Measurements from ENCODE around the gene TGFA.

TGFA gene

GRCh38 chr2:70510313-70510712, 43.3 kb downstream of the TGFA start:
- H3K4me3 ChIP-seq (ENCODE audit: low read depth, low read length) = no peak overlapping the region
- no peak overlapping the region for H3K27ac ChIP-seq (ENCODE audit: low read depth, low read length)
- no peaks in the 10 kb centered on the region for H3K27me3 ChIP-seq (ENCODE audit: control insufficient read depth, insufficient read depth, low read length)
- H3K9ac ChIP-seq (ENCODE audit: low read depth, low read length) = no peak overlapping the region
- H3K9me3 ChIP-seq (ENCODE audit: control insufficient read depth, insufficient read depth, low read length) = no peaks in the 10 kb centered on the region
- no peaks in the 10 kb centered on the region for H3K36me3 ChIP-seq (ENCODE audit: control insufficient read depth, insufficient read depth, low read length)
- H3K4me1 ChIP-seq (ENCODE audit: control insufficient read depth, insufficient read depth, low read length) = peaks cover 20% of the 10 kb centered on the region

DNA sequence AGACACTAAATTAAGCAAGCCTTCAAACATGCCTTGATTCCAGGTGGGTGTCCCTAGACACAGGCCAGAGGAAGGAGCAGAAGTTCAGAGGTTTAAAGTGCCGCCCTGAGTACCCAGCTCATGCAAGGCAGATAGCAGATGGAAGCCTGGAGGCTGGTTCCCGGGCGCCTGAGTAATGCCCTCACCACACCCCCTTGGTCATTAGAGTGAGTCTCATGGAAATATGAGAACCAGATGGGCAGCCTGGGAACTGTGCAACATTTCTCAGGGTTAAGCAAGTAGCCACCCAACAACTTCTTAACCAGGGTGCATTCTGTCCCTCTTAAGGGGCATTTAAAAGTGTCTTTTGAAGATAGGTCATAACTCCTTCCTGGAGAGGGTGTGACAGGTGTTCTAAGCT, 44.1 kb downstream of the TGFA start:
- H3K9ac ChIP-seq (ENCODE audit: low read depth, low read length) = no peak overlapping the region
- no peak overlapping the region for H3K4me3 ChIP-seq (ENCODE audit: low read depth, low read length)
- H3K27me3 ChIP-seq (ENCODE audit: control insufficient read depth, insufficient read depth, low read length) = no peaks in the 10 kb centered on the region
- H3K36me3 ChIP-seq (ENCODE audit: control insufficient read depth, insufficient read depth, low read length) = no peaks in the 10 kb centered on the region
- peaks cover 22% of the 10 kb centered on the region for H3K4me1 ChIP-seq (ENCODE audit: control insufficient read depth, insufficient read depth, low read length)
- no peak overlapping the region for H3K27ac ChIP-seq (ENCODE audit: low read depth, low read length)
- no peaks in the 10 kb centered on the region for H3K9me3 ChIP-seq (ENCODE audit: control insufficient read depth, insufficient read depth, low read length)

DNA sequence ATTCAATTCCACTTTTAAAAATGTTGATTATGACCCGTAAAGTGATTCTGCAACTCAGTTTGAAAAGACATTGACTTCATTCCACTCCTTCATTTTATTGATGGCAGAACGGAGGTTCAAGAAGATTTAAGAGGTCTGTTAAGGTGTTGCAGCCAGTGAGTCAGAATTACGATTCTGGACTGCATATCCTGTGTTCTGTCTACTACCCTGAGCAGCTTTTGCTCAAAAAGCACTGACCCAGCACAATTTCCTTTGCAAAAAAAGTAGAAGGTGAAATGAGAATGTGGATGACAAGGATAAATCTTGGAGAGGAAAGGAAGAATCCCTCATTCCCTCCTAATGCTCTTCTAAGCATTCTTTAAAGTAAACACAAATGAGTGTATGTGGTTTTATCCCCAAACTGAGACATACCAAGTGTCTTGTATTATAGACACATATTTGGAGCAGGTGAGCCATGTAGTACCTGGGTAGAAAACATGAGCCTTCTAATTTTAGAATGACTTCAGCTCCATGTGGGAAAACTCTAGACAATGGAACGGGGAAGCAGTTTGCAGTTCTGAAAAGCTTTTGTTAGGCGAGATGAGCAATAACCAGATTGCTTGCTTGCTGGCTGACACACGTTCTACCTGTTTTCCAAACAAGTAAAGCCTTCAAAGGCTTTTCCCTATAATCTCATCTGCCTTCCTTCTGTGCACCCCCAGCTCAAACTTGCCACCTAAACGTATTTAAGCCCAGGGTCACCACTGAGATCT, 44.7 kb downstream of the TGFA start:
- Histone ChIP-seq H3K4me3 (ENCODE audit: low read depth, low read length) (no peak overlapping the region), H3K9me3 (ENCODE audit: control insufficient read depth, insufficient read depth, low read length) (no peaks in the 10 kb centered on the region), H3K9ac (ENCODE audit: low read depth, low read length) (no peak overlapping the region), H3K27ac (ENCODE audit: low read depth, low read length) (no peak overlapping the region), H3K36me3 (ENCODE audit: control insufficient read depth, insufficient read depth, low read length) (no peaks in the 10 kb centered on the region), H3K4me1 (ENCODE audit: control insufficient read depth, insufficient read depth, low read length) (peaks cover 22% of the 10 kb centered on the region), H3K27me3 (ENCODE audit: control insufficient read depth, insufficient read depth, low read length) (no peaks in the 10 kb centered on the region)

DNA sequence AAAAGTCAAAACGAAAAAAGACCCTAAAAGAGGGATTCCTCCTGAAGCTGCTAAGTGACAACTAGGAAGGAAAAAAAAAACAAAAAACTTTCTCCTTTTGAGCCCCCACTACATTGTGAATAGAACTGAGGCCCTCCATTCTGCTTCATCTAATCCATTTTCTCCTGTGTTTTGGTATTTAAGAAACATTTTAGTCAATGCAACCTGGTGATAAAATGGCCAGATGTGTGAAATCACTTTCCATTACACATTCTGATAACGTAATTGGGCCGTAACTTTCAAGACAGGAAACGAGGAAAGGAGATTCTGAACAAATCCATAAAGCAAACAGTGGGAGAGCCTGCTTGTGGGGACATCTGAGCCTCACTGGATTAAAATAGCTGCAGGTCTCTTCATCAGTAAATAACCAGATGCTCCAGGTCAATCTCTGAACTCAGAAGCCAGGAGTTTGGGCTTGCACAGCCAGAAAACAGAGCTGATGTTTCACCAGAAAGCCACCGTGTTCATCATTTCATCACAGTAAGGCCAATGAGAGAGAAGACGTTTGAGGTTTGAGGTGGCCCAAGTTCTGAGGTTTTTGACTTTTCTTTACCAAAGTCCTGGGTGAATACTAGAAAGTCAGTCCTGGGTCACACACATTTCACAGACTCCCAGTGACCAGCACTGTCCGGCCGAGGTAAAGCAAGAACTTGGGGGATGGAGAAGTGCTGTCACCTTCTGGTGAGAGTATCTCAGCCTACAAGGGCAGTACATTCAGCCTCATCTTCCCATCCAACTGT, 47.8 kb downstream of the TGFA start:
- H3K9me3 ChIP-seq (ENCODE audit: control insufficient read depth, insufficient read depth, low read length) = no peaks in the 10 kb centered on the region
- no peaks in the 10 kb centered on the region for H3K36me3 ChIP-seq (ENCODE audit: control insufficient read depth, insufficient read depth, low read length)
- no peak overlapping the region for H3K27ac ChIP-seq (ENCODE audit: low read depth, low read length)
- H3K4me1 ChIP-seq (ENCODE audit: control insufficient read depth, insufficient read depth, low read length) = peaks cover 25% of the 10 kb centered on the region
- no peak overlapping the region for H3K4me3 ChIP-seq (ENCODE audit: low read depth, low read length)
- no peaks in the 10 kb centered on the region for H3K27me3 ChIP-seq (ENCODE audit: control insufficient read depth, insufficient read depth, low read length)
- H3K9ac ChIP-seq (ENCODE audit: low read depth, low read length) = no peak overlapping the region

GRCh38 chr2:70504750-70505149, 48.9 kb downstream of the TGFA start:
- H3K27me3 ChIP-seq (ENCODE audit: control insufficient read depth, insufficient read depth, low read length) = no peaks in the 10 kb centered on the region
- H3K4me1 ChIP-seq (ENCODE audit: control insufficient read depth, insufficient read depth, low read length) = peaks cover 30% of the 10 kb centered on the region
- H3K9ac ChIP-seq (ENCODE audit: low read depth, low read length) = no peak overlapping the region
- H3K36me3 ChIP-seq (ENCODE audit: control insufficient read depth, insufficient read depth, low read length) = no peaks in the 10 kb centered on the region
- H3K4me3 ChIP-seq (ENCODE audit: low read depth, low read length) = no peak overlapping the region
- H3K27ac ChIP-seq (ENCODE audit: low read depth, low read length) = no peak overlapping the region
- no peaks in the 10 kb centered on the region for H3K9me3 ChIP-seq (ENCODE audit: control insufficient read depth, insufficient read depth, low read length)

DNA sequence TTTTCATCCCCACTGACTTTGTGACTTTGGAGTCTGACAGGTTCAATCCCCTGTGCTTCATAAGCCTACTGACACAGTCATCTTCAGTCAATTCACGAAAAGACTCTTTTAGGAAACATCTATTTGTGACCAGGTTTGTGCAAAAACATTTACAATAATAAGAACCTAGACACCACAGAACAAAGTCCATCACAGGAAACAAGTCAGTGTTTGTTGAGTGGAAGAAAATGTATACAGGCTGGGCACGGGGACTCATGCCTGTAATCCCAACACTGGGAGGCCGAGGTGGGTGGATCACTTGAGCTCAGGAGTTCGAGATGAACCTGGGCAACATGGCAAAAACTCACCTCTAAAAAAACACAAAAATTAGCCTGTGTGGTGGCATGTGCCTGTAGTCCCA, 49.7 kb downstream of the TGFA start:
- Histone ChIP-seq H3K9ac (ENCODE audit: low read depth, low read length) (no peak overlapping the region), H3K9me3 (ENCODE audit: control insufficient read depth, insufficient read depth, low read length) (no peaks in the 10 kb centered on the region), H3K4me3 (ENCODE audit: low read depth, low read length) (no peak overlapping the region), H3K27ac (ENCODE audit: low read depth, low read length) (no peak overlapping the region), H3K4me1 (ENCODE audit: control insufficient read depth, insufficient read depth, low read length) (peaks cover 25% of the 10 kb centered on the region), H3K36me3 (ENCODE audit: control insufficient read depth, insufficient read depth, low read length) (no peaks in the 10 kb centered on the region), H3K27me3 (ENCODE audit: control insufficient read depth, insufficient read depth, low read length) (no peaks in the 10 kb centered on the region)

DNA sequence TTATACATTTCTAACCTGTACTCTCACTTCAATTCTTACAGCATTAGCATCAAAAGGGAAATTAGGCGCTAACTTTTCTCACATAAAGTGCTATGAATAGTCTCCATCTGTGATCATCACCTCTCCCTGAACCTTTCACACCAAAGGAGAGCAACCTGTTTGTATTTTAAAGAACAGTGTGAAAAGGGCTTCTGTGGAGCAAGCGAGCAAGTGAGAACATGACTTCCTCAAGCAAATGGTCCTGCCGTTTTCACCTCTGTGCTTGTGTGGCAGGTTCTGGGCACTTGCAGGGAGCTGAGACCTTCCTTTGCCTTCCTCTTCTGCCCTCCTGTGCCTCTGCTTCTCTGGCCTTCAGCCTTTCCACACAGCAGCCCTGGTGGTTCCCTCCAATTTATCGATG, 51.9 kb downstream of the TGFA start:
- Histone ChIP-seq H3K9ac (ENCODE audit: low read depth, low read length) (no peak overlapping the region), H3K9me3 (ENCODE audit: control insufficient read depth, insufficient read depth, low read length) (no peaks in the 10 kb centered on the region), H3K36me3 (ENCODE audit: control insufficient read depth, insufficient read depth, low read length) (no peaks in the 10 kb centered on the region), H3K27ac (ENCODE audit: low read depth, low read length) (no peak overlapping the region), H3K4me3 (ENCODE audit: low read depth, low read length) (no peak overlapping the region), H3K4me1 (ENCODE audit: control insufficient read depth, insufficient read depth, low read length) (peaks cover 23% of the 10 kb centered on the region), H3K27me3 (ENCODE audit: control insufficient read depth, insufficient read depth, low read length) (peaks cover 4% of the 10 kb centered on the region; the same call in 1 of the 2 replicates)

GRCh38 chr2:70501215-70501614, 52.4 kb downstream of the TGFA start:
- no peak overlapping the region for H3K27ac ChIP-seq (ENCODE audit: low read depth, low read length)
- H3K9ac ChIP-seq (ENCODE audit: low read depth, low read length) = no peak overlapping the region
- H3K36me3 ChIP-seq (ENCODE audit: control insufficient read depth, insufficient read depth, low read length) = no peaks in the 10 kb centered on the region
- peaks cover 19% of the 10 kb centered on the region for H3K4me1 ChIP-seq (ENCODE audit: control insufficient read depth, insufficient read depth, low read length)
- peaks cover 4% of the 10 kb centered on the region; the same call in 1 of the 2 replicates for H3K27me3 ChIP-seq (ENCODE audit: control insufficient read depth, insufficient read depth, low read length)
- no peak overlapping the region for H3K4me3 ChIP-seq (ENCODE audit: low read depth, low read length)
- H3K9me3 ChIP-seq (ENCODE audit: control insufficient read depth, insufficient read depth, low read length) = no peaks in the 10 kb centered on the region

DNA sequence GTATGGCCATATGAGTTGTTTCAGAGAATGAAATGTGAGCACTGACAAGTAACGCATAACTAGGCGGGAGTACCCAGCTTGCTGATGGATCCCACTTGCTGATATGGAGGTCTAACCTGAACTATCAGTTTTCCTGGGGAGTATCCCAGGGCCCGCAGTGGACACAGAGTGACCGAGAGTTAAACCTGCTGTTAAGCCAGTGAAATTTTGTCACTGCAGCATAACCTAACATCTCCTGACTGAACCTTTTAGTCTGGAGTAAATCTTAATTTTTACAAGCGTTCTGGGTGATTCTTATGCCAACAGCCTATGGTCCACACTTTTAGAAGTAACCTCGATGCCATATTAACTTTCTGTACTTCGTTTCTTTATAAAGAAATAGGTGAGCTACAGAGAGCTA, 54.4 kb downstream of the TGFA start:
- no peaks in the 10 kb centered on the region for H3K9me3 ChIP-seq (ENCODE audit: control insufficient read depth, insufficient read depth, low read length)
- peaks cover 4% of the 10 kb centered on the region; the same call in 1 of the 2 replicates for H3K27me3 ChIP-seq (ENCODE audit: control insufficient read depth, insufficient read depth, low read length)
- H3K36me3 ChIP-seq (ENCODE audit: control insufficient read depth, insufficient read depth, low read length) = no peaks in the 10 kb centered on the region
- no peak overlapping the region for H3K4me3 ChIP-seq (ENCODE audit: low read depth, low read length)
- no peak overlapping the region for H3K9ac ChIP-seq (ENCODE audit: low read depth, low read length)
- no peak overlapping the region for H3K27ac ChIP-seq (ENCODE audit: low read depth, low read length)
- H3K4me1 ChIP-seq (ENCODE audit: control insufficient read depth, insufficient read depth, low read length) = peaks cover 8% of the 10 kb centered on the region

- Histone ChIP-seq H3K36me3 (ENCODE audit: control insufficient read depth, insufficient read depth, low read length) (no peaks in the 10 kb centered on the region), H3K9me3 (ENCODE audit: control insufficient read depth, insufficient read depth, low read length) (no peaks in the 10 kb centered on the region), H3K27me3 (ENCODE audit: control insufficient read depth, insufficient read depth, low read length) (peaks cover 4% of the 10 kb centered on the region; the same call in 1 of the 2 replicates), H3K9ac (ENCODE audit: low read depth, low read length) (no peak overlapping the region), H3K27ac (ENCODE audit: low read depth, low read length) (no peak overlapping the region), H3K4me3 (ENCODE audit: low read depth, low read length) (no peak overlapping the region), H3K4me1 (ENCODE audit: control insufficient read depth, insufficient read depth, low read length) (peaks cover 8% of the 10 kb centered on the region)
Observed at GRCh38 chr2:70498528-70498927, 55.1 kb downstream of the TGFA start.

GRCh38 chr2:70498054-70498453, 55.6 kb downstream of the TGFA start:
- Histone ChIP-seq H3K9ac (ENCODE audit: low read depth, low read length) (no peak overlapping the region), H3K36me3 (ENCODE audit: control insufficient read depth, insufficient read depth, low read length) (no peaks in the 10 kb centered on the region), H3K27me3 (ENCODE audit: control insufficient read depth, insufficient read depth, low read length) (peaks cover 4% of the 10 kb centered on the region; the same call in 1 of the 2 replicates), H3K27ac (ENCODE audit: low read depth, low read length) (no peak overlapping the region), H3K4me3 (ENCODE audit: low read depth, low read length) (no peak overlapping the region), H3K9me3 (ENCODE audit: control insufficient read depth, insufficient read depth, low read length) (no peaks in the 10 kb centered on the region), H3K4me1 (ENCODE audit: control insufficient read depth, insufficient read depth, low read length) (peaks cover 8% of the 10 kb centered on the region)
